Neutrophil (primary cell): Measurements from ENCODE around the gene CCSER1.

Experiments
- H3K27ac ChIP-seq: fragments of 200-600 bp; sonication (generic); 2 replicates; pipeline ENCODE4 v1.5.1; 2016; ENCODE audit warnings: mild to moderate bottlenecking, moderate library complexity
- H3K27me3 ChIP-seq: fragments of 200-600 bp; sonication (generic); 2 replicates; pipeline ENCODE4 v1.6.0; 2016; ENCODE audit warnings: mild to moderate bottlenecking
- H3K36me3 ChIP-seq: fragments of 200-600 bp; sonication (generic); 2 replicates; pipeline ENCODE4 v1.5.1; 2017
- H3K4me1 ChIP-seq, 2 experiments: fragments of 200-600 bp in 1 of 2; sonication (generic) in 1 of 2; 1 replicate in 1 of 2; 2 replicates in 1 of 2; pipeline versions ENCODE4 v1.5.1 to v1.6.1; 2013 to 2016; ENCODE audit warnings: low read depth in 1 of 2, low read length in 1 of 2, mild to moderate bottlenecking in 1 of 2, moderate library complexity in 1 of 2; ENCODE audit not compliant: control insufficient read depth in 1 of 2, insufficient read depth in 1 of 2
- H3K4me3 ChIP-seq, 2 experiments: fragments of 200-600 bp in 1 of 2; sonication (generic) in 1 of 2; 1 replicate in 1 of 2; 2 replicates in 1 of 2; pipeline ENCODE4 v1.5.1; 2013 to 2016; ENCODE audit warnings: low read depth in 1 of 2, low read length in 1 of 2, mild to moderate bottlenecking in 1 of 2, moderate library complexity in 1 of 2
- H3K9me3 ChIP-seq: fragments of 200-600 bp; sonication (generic); 2 replicates; pipeline ENCODE4 v1.5.1; 2016
- TF ChIP-seq, protein P1 (sequence below): fragments of 200-600 bp; sonication (generic); IDR thresholded peaks from 2 replicates; pipeline ENCODE4 v1.5.1; 2016; ENCODE audit warnings: antibody characterized with exemption

CCSER1 gene

GRCh38 chr4:91116861-91117260 is 989.7 kb downstream of the CCSER1 start:
- Histone ChIP-seq H3K27me3 (no peaks in the 10 kb centered on the region), H3K4me3 (no peak overlapping the region), H3K27ac (no peak overlapping the region), H3K36me3 (no peaks in the 10 kb centered on the region), H3K9me3 (no peaks in the 10 kb centered on the region), H3K4me1 (no peaks in the 10 kb centered on the region)
- TF ChIP-seq, protein P1, sequence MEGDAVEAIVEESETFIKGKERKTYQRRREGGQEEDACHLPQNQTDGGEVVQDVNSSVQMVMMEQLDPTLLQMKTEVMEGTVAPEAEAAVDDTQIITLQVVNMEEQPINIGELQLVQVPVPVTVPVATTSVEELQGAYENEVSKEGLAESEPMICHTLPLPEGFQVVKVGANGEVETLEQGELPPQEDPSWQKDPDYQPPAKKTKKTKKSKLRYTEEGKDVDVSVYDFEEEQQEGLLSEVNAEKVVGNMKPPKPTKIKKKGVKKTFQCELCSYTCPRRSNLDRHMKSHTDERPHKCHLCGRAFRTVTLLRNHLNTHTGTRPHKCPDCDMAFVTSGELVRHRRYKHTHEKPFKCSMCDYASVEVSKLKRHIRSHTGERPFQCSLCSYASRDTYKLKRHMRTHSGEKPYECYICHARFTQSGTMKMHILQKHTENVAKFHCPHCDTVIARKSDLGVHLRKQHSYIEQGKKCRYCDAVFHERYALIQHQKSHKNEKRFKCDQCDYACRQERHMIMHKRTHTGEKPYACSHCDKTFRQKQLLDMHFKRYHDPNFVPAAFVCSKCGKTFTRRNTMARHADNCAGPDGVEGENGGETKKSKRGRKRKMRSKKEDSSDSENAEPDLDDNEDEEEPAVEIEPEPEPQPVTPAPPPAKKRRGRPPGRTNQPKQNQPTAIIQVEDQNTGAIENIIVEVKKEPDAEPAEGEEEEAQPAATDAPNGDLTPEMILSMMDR: no peak

GRCh38 chr4:91118597-91118996 is 991.4 kb downstream of the CCSER1 start:
- Histone ChIP-seq H3K4me3 (no peak overlapping the region), H3K4me1 (no peaks in the 10 kb centered on the region), H3K36me3 (no peaks in the 10 kb centered on the region), H3K27ac (no peak overlapping the region), H3K27me3 (no peaks in the 10 kb centered on the region), H3K9me3 (no peaks in the 10 kb centered on the region)
- TF ChIP-seq, protein P1: no peak

DNA sequence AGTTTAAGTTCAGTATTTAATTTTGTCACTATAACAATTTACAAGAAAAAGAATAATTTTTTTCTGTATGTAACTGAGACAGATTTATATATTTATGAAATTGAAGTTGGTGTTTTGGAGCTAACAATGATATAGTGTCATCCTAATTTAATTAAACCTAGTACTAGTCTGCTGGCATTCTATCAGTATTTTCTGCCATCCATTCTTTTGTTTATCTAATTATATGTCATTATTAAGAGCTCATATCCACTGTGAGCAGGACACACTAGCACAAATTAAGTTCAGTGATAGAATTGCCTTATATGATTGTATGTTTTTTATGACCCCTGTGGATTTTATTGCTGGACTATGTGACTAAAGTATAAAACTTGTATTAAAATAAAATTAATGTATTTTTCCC is 996.5 kb downstream of the CCSER1 start:
- Histone ChIP-seq H3K4me3 (no peak overlapping the region), H3K27ac (no peak overlapping the region), H3K36me3 (no peaks in the 10 kb centered on the region), H3K9me3 (no peaks in the 10 kb centered on the region), H3K4me1 (no peaks in the 10 kb centered on the region), H3K27me3 (no peaks in the 10 kb centered on the region)
- TF ChIP-seq, protein P1: no peak

GRCh38 chr4:91127192-91127591 is 1000.0 kb downstream of the CCSER1 start:
- TF ChIP-seq, protein P1: no peak
- H3K4me3 ChIP-seq: no peak overlapping the region
- no peaks in the 10 kb centered on the region for H3K36me3 ChIP-seq
- H3K27ac ChIP-seq: no peak overlapping the region
- H3K4me1 ChIP-seq: no peaks in the 10 kb centered on the region
- H3K9me3 ChIP-seq: no peaks in the 10 kb centered on the region
- H3K27me3 ChIP-seq: no peaks in the 10 kb centered on the region

DNA sequence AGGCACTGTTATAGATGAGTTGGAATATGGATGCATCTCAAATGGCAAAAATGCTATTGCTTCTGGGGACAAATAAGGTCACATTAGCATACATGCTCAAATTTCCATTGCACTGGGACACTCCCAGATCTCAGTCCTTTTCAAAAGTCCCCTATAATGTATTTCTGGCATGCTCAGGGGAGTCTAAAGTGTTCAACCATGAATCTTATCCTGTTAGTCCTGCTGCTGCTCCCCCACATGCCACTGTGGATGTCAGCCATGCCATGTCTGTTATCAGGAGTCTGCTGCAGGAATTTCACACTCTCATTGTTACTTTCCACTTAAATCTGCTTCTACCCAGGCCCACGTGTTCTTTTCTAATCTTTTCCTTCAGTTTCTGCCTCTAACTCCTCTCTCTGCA is 1000.6 kb downstream of the CCSER1 start:
- H3K27ac ChIP-seq: no peak overlapping the region
- H3K9me3 ChIP-seq: no peaks in the 10 kb centered on the region
- TF ChIP-seq, protein P1: no peak
- H3K4me3 ChIP-seq: no peak overlapping the region
- H3K27me3 ChIP-seq: no peaks in the 10 kb centered on the region
- H3K4me1 ChIP-seq: no peaks in the 10 kb centered on the region
- no peaks in the 10 kb centered on the region for H3K36me3 ChIP-seq

- TF ChIP-seq, protein P1: no peak
- no peak overlapping the region for H3K4me3 ChIP-seq
- H3K27ac ChIP-seq: no peak overlapping the region
- H3K9me3 ChIP-seq: no peaks in the 10 kb centered on the region
- no peaks in the 10 kb centered on the region for H3K27me3 ChIP-seq
- no peaks in the 10 kb centered on the region for H3K4me1 ChIP-seq
- H3K36me3 ChIP-seq: no peaks in the 10 kb centered on the region
Measured at GRCh38 chr4:91128519-91128918, 1001.3 kb downstream of the CCSER1 start.
